Stimulated activated memory B cell treated with anti-CD40 and anti-IgM and Interleukin-4, amounts not matched to agents 10 μg/mL and 1 μg/mL and 100 μg/mL, for 72 hours (primary cell): Measurements from ENCODE around the gene REX1BD.

Experiments
- ATAC-seq: fragments of 150-1000 bp; cut with Tn5 transposase; 2 replicates; pipeline ENCODE4 v1.10.0; 2021
- H3K27ac Mint-ChIP-seq: one replicate; pipeline ENCODE4 v1.8.0; 2022; ENCODE audit warnings: mild to moderate bottlenecking, mixed read lengths
- H3K27me3 Mint-ChIP-seq: one replicate; pipeline ENCODE4 v1.8.0; 2022; ENCODE audit warnings: mixed read lengths
- H3K36me3 Mint-ChIP-seq: one replicate; pipeline ENCODE4 v1.8.0; 2022; ENCODE audit warnings: mixed read lengths
- H3K4me1 Mint-ChIP-seq: one replicate; pipeline ENCODE4 v1.8.0; 2022; ENCODE audit warnings: mixed read lengths
- H3K4me3 Mint-ChIP-seq: one replicate; pipeline ENCODE4 v1.8.0; 2022; ENCODE audit warnings: mild to moderate bottlenecking, moderate library complexity, mixed read lengths
- H3K9me3 Mint-ChIP-seq: one replicate; pipeline ENCODE4 v1.8.0; 2022; ENCODE audit warnings: mixed read lengths

Gene REX1BD

DNA sequence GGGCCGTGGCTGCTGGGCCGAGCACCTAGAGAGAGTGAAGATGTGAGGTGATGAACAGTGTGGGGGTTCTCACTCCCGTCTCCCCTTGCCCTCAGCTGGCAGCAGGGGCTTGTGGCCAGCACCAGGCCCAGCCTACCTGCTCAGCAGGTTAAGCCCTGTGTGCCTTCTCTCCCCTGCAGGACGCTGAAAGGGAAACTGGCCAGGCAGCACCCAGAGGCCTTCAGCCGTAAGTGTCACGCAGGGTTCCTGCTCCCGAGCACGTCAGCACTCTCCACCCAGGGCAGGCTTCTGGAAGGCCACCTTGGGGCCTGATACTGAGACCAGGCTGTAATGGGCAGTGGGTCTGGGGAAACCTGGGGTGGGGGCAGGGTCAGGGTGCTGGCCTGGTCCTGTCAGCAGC lies 21.6 kb upstream of the REX1BD start:
- H3K27me3 Mint-ChIP-seq: no peaks in the 10 kb centered on the region
- no peak overlapping the region for H3K4me3 Mint-ChIP-seq
- peaks cover under 1% of the 10 kb centered on the region for H3K4me1 Mint-ChIP-seq
- no peaks in the 10 kb centered on the region for H3K9me3 Mint-ChIP-seq
- H3K36me3 Mint-ChIP-seq: peaks cover 56% of the 10 kb centered on the region
- ATAC-seq: no peak
- H3K27ac Mint-ChIP-seq: no peak overlapping the region

DNA sequence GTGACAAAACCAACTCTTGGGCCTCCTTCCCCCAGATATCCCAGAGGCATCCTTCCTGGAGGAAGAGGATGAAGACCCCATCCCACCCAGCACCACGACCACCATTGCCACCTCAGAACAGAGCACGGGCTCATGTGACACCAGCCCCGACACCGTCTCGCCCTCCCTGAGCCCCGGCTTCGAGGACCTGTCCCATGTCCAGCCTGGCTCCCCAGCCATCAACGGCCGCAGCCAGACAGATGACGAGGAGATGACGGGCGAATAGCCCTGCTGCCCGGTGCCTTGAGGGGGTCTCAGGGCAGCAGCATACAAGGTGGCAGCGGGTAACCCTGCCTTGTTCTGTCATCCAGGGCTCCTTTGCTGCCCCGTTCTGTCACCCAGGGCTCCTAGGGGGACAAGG lies 20.2 kb upstream of the REX1BD start:
- Mint-ChIP-seq H3K36me3 (peaks cover 58% of the 10 kb centered on the region), H3K27me3 (no peaks in the 10 kb centered on the region), H3K27ac (no peak overlapping the region), H3K9me3 (no peaks in the 10 kb centered on the region), H3K4me1 (peaks cover 12% of the 10 kb centered on the region), H3K4me3 (no peak overlapping the region)
- no peak for ATAC-seq

DNA sequence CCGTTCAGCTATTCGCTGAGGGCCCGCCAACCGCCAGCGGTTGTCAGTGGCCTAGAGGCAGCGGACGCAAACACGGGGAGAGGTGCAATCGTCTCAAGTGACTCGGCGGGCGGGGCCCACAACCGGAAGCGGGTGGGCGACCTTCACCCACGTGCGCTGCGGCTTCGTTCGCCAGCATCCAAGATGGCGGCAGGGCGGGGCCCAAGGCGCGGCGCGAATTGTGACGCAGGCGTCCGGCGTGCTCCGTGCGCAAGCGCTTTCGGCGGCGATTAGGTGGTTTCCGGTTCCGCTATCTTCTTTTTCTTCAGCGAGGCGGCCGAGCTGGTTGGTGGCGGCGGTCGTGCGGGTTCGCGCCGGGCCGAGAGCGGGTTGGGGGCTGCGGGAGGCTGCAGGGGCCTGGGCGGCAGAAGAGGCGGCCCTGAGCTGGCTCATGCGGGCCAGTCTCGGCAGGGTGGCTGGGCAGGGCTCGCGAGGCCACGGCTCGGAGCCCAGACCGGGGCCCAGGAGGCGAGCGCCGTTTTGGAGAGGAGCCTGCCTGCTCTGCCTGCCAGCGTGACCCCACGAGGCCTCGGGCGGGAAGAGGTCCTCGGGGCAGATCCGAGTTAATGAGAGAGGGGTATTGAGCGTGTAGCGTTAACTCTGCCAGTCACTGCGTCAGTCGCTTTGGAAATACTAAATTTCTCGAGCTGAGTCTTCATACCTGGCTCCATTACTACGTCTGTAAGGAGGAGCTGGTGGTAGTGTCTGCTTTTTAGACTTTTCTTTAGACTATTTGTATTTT lies 16.8 kb upstream of the REX1BD start, which contains the start of gene UBA52:
UBA52 (plus strand) TSS at position 294 of the 781 bp plus-strand sequence. CDS start 1,444 bp downstream, outside the sequence.
- Mint-ChIP-seq H3K27me3 (no peaks in the 10 kb centered on the region), H3K36me3 (peaks cover 66% of the 10 kb centered on the region), H3K4me1 (peaks cover 26% of the 10 kb centered on the region), H3K27ac (peak within 1 kb of the TSS; percentile 93), H3K9me3 (no peaks in the 10 kb centered on the region), H3K4me3 (peak within 1 kb of the TSS; percentile 91)
- peak; percentile 99 for ATAC-seq

DNA sequence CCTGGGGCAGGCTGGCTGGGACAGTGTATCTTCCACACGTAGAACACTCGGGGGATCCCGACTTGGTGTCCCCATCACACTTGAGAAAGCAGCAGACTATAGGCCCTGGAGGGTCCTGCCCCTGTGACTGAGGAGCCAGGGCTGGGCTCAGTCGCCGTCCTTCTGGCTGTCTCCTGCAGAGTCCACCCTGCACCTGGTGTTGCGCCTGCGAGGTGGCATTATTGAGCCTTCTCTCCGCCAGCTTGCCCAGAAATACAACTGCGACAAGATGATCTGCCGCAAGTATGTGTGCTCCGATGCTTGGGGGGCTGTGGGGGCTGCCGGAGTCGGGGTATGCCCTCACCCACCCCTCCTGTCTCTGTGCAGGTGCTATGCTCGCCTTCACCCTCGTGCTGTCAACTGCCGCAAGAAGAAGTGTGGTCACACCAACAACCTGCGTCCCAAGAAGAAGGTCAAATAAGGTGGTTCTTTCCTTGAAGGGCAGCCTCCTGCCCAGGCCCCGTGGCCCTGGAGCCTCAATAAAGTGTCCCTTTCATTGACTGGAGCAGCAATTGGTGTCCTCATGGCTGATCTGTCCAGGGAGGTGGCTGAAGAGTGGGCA lies 13.8 kb upstream of the REX1BD start:
- peaks cover 26% of the 10 kb centered on the region for H3K4me1 Mint-ChIP-seq
- no peak for ATAC-seq
- no peaks in the 10 kb centered on the region for H3K27me3 Mint-ChIP-seq
- no peak overlapping the region for H3K27ac Mint-ChIP-seq
- H3K9me3 Mint-ChIP-seq: no peaks in the 10 kb centered on the region
- H3K36me3 Mint-ChIP-seq: peaks cover 60% of the 10 kb centered on the region
- H3K4me3 Mint-ChIP-seq: no peak overlapping the region

DNA sequence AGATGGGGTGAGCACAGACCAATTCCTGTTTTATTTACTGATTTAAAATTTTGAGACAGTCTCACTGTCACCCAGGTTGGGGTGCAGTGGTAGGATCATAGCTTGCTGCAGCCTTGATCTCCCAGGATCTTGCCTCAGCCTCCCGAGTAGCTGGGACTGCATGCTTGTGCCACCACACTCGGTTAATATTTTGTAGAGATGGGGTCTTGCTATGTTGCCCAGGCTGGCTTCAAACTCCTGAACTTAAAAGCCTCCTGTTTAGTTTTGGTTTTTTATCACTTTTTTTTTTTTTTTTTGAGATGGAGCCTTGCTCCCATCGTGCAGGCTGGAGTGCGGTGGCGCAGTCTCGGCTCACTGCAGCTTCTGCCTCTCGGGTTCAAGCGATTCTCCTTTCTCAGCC lies 12.2 kb upstream of the REX1BD start:
- no peak overlapping the region for H3K27ac Mint-ChIP-seq
- ATAC-seq: no peak
- H3K27me3 Mint-ChIP-seq: no peaks in the 10 kb centered on the region
- H3K36me3 Mint-ChIP-seq: peaks cover 60% of the 10 kb centered on the region
- H3K4me3 Mint-ChIP-seq: no peak overlapping the region
- peaks cover 26% of the 10 kb centered on the region for H3K4me1 Mint-ChIP-seq
- no peaks in the 10 kb centered on the region for H3K9me3 Mint-ChIP-seq

DNA sequence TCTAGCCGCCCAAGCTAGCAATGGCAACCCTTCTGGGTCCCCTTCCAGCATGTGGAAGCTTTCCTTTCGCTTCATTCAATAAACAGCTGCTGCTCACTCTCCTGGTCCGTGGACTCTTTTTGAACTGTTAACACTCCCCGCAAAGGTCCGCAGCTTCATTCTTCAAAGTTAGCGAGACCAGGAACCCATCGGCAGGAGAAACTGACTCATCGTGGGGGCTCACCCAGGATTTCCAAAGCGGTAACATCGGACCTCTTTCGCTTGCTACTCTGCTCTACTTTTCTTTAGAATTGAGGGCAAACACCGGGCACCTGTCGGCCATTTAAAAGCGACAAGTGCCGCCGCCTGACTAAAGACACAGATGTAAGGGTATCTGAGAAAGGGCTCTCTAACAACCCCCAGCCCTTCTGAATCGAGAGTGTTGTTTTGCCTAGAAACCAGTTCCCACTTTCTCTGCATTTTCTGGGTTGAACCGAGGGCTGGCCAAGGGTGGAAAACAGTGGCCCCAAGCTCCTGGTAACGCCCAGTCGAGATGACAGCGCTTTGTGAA lies 11.2 kb upstream of the REX1BD start:
- H3K27ac Mint-ChIP-seq: no peak overlapping the region
- H3K27me3 Mint-ChIP-seq: no peaks in the 10 kb centered on the region
- H3K36me3 Mint-ChIP-seq: peaks cover 57% of the 10 kb centered on the region
- peaks cover 23% of the 10 kb centered on the region for H3K4me1 Mint-ChIP-seq
- no peak for ATAC-seq
- H3K9me3 Mint-ChIP-seq: no peaks in the 10 kb centered on the region
- H3K4me3 Mint-ChIP-seq: no peak overlapping the region

DNA sequence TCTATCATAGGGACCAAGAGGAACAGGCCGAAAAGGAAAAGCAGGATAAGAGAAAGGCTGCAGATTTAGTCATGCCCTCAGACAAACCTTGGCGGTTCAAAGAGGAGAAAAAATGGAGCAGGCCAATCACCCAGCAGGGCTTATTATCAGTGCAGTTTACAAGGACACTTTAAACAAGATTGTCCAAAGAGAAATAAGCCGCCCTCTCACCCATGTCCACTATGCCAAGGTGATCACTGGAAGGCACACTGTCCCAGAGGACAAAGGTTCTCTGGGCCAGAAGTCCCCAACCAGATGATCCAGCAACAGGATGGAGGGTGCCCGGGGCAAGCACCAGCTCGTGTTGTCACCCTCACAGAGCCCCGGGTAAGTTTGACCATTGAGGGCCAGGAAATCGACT lies 8.3 kb upstream of the REX1BD start:
- no peaks in the 10 kb centered on the region for H3K9me3 Mint-ChIP-seq
- H3K27ac Mint-ChIP-seq: no peak overlapping the region
- H3K4me1 Mint-ChIP-seq: peaks cover 3% of the 10 kb centered on the region
- H3K27me3 Mint-ChIP-seq: no peaks in the 10 kb centered on the region
- H3K36me3 Mint-ChIP-seq: peaks cover 31% of the 10 kb centered on the region
- H3K4me3 Mint-ChIP-seq: no peak overlapping the region
- no peak for ATAC-seq

DNA sequence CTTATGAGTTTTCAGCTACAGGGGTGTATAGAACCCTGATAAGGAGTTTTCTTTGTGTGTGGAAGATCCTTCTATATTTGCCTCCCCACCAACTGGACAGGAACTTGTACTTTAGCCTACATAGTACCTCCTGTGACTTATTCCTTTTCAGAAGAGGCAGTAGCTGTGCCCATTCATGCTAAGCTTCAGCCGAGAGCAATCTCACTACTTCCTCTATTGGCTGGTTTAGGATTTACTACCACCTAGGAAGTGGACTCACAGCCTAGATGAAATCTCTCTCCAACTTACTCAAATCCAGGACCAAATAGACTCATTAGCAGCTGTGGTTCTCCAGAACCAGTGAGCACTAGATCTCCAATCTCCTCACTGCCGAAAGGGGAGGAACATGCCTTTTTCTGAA lies 2.3 kb upstream of the REX1BD start:
- Mint-ChIP-seq H3K4me1 (peaks cover 46% of the 10 kb centered on the region), H3K27ac (peak overlapping the region; percentile 55), H3K36me3 (peaks cover under 1% of the 10 kb centered on the region), H3K4me3 (no peak overlapping the region), H3K27me3 (no peaks in the 10 kb centered on the region), H3K9me3 (no peaks in the 10 kb centered on the region)
- no peak for ATAC-seq

DNA sequence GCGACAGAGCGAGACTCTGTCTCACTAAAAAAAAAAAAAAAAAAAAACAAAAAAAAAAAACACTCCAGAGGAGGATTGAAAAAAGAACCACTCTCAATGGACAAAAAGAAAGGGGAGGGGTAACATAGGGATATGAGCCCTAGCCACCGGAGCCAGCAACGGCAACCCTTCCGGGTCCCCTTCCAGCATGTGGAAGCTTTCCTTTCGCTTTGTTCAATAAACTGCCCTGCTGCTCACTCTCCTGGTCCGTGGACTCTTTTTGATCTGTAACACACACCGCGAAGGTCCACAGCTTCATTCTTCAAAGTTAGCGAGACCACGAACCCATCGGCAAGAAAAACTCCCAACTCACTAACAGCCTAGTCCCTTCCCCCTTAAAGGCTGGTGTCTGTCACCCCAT lies 1.0 kb upstream of the REX1BD start:
- peak overlapping the region; percentile 86 for H3K4me3 Mint-ChIP-seq
- ATAC-seq: no peak
- H3K4me1 Mint-ChIP-seq: peaks cover 46% of the 10 kb centered on the region

DNA sequence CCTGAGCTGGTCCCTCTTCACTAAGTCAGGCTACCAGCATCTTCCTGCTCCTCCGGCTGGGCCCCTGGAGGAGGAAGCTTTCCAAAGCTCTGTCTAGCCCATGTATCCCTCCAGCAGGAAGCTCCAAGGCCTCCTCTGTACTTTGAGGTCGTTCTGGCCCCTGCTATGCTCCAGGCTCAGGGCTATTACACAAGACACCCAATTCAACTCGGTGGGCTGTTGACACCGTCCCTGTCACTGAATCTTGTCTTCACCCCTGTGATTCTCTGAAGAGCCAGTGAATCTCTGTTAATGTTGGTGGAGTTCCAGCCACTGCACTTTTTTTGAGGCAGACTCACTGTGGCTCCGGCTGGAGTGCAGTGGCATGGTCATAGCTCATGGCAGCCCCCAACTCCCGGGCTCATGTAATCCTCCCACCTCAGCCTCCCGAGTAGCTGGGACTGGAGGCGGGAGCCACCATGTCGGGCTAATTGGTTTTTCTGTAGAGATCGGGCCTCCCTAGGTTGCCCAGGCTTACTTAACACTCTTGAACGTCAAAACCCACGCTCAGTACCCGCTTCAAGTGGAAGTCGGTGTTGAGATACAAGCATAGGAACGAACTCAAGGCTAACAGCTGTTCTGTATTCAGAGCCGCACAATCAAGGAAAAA lies 512 bp upstream of the REX1BD start:
- H3K4me3 Mint-ChIP-seq: peak overlapping the region; percentile 86
- no peaks in the 10 kb centered on the region for H3K9me3 Mint-ChIP-seq
- H3K27ac Mint-ChIP-seq: peak overlapping the region; percentile 92
- H3K27me3 Mint-ChIP-seq: no peaks in the 10 kb centered on the region
- ATAC-seq: no peak
- peaks cover 6% of the 10 kb centered on the region for H3K36me3 Mint-ChIP-seq
- H3K4me1 Mint-ChIP-seq: peaks cover 46% of the 10 kb centered on the region

More for the DNA sequence above, 1.0 kb upstream of the REX1BD start:
- no peaks in the 10 kb centered on the region for H3K27me3 Mint-ChIP-seq
- H3K9me3 Mint-ChIP-seq: no peaks in the 10 kb centered on the region
- H3K27ac Mint-ChIP-seq: peak overlapping the region; percentile 92
- peaks cover 6% of the 10 kb centered on the region for H3K36me3 Mint-ChIP-seq

DNA sequence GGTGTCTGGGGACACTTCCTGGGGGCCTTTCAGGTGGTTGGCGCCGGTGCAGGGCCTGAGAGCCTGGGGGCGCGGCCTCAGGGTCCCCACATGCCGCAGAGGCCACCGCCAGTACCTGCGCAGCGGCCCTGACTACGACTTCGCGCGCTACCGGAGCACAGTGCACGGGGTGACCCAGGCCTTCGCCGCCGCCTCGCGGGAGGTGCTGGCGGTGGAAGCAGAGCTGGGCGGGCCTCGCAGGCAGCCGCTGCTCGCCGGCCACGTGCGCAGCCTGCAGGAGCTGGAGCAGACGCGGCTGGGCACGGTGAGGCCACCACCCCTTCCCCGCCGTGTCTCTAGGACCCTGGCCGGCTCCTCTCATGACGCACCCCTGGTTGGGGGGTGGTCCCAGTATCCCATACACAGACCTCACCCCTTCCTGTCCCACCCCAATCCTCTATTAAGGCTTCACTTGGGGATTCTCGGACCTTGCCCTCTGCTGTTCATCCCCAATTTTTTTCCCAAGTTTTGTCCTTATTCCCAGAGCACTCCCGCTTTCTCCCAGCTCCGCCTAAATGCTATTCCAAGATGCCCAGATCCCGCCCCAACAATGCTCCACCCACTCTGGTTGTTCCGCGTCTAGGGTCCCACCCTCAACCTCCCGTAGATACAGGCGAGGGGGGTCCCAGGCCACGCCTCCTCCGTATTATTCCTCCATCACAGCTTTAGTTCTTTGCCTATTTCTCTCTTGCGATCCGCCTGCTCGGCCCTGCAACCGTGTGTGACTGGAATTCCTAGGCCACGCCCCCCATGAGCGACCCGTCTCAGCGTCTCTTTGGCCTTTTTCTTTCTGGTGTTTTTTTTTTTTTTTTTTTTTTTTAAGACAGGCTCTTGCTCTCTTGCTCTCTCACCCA lies 1.0 kb downstream of the REX1BD start:
- Mint-ChIP-seq H3K36me3 (peaks cover 6% of the 10 kb centered on the region), H3K27me3 (no peaks in the 10 kb centered on the region), H3K9me3 (no peaks in the 10 kb centered on the region), H3K4me1 (peaks cover 57% of the 10 kb centered on the region), H3K4me3 (peak overlapping the region; percentile 86), H3K27ac (peak overlapping the region; percentile 92)
- peak; percentile 64 for ATAC-seq

DNA sequence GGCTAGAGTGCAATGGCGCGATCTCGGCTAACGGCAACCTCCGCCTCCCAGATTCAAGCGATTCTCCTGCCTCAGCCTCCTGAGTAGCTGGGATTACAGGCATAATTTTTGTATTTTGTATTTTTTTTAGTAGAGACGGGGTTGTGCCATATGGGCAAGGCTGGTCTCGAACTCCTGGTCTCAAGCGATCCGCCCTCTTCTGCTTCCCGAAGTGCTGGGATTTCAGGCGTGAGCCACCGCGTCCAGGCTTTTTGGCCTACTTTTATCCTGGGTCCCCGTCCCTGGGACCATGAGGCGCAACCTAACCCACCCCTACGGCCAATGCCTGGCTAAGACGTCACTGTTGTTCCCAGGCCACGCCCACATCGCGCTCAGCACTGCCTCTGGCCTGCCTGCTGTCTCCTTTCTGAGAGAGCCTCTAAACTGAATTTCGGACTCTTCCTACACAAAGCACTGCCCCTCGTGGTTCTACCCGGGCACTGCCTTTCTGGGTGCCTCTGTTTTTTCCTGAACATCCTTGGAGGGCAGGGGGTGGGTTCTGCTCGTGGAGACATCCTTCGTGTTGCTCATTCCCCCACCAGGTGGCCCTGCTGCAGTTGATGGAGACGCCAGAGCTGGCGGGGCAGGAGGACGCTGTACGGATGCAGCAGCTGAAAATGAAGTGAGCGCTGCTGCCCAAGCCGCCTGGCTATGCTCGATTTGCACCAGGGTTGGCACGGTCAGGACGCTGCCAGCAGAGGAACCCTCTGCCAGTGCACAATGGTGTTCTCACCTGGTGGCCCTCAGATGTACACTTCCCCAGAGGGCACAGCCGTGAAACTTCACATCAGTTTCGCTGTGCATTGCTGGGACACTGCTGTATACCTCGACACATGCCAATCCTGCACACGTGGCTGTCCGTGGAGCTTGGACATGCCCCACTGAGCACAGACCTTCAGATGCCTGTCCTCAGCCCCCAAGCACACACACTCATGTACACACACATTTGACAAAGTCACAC lies 2.0 kb downstream of the REX1BD start:
- peak overlapping the region; percentile 92 for H3K27ac Mint-ChIP-seq

DNA sequence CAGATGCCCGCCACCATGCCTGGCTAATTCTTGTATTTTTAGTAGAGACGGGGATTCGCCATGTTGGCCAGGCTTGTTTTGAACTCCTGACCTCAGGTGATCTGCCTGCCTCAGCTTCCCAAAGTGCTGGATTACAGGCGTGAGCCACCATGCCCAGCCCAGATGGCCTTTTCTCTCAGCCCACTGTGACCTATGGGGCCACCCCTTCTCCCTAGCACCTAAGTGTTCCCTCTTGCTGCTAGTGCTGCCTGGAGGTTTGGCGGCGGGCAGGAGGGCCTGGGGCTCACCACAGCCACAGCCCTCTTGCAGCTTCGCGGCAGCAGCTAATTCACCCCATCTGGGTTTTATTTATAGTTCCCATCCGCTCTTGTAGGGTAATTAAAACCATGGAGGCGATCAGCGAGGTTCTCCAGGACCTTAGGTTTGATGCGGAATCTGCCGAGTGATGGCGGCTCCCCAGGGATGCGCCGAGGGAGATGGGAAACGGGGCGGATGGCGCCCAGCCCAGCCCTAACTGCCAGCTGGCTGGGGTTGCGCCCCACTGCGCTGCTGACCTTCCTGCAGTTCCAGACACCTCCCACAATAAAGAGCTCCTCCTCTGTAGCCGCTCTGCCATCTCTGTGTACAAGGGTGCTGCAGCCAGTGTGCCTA lies 3.3 kb downstream of the REX1BD start:
- Mint-ChIP-seq H3K27ac (no peak overlapping the region), H3K36me3 (peaks cover 6% of the 10 kb centered on the region), H3K4me1 (peaks cover 51% of the 10 kb centered on the region), H3K27me3 (peaks cover 14% of the 10 kb centered on the region), H3K9me3 (no peaks in the 10 kb centered on the region), H3K4me3 (peak overlapping the region; percentile 48)
- no peak for ATAC-seq

More for the DNA sequence above, 2.0 kb downstream of the REX1BD start:
- no peak for ATAC-seq
- Mint-ChIP-seq H3K27me3 (peaks cover 1% of the 10 kb centered on the region), H3K4me1 (peaks cover 56% of the 10 kb centered on the region), H3K36me3 (peaks cover 6% of the 10 kb centered on the region), H3K4me3 (peak overlapping the region; percentile 86), H3K9me3 (no peaks in the 10 kb centered on the region)
